Activated B cell treated with CpG ODN at 0.5 μM for 24 hours (primary cell): ENCODE results near the gene MRGPRD. TPM values are rescaled to one million over a fixed set of nuclear protein-coding genes. Genes with fewer than 3 reads are reported as not detected.
A peak's percentile ranks its signal among the peaks of the same experiment; 100 is the strongest.

ENCODE experiments used
- ATAC-seq: fragments of 200-7000 bp; cut with Tn5 transposase; one replicate; pipeline ENCODE4 v1.10.0; 2021; ENCODE audit warnings: low read depth, mild to moderate bottlenecking, moderate library complexity
- CTCF ChIA-PET: fragments of 350-600 bp; sonication (Branson Sonifier 250); formaldehyde crosslinking; loops from one replicate; lab custom pipeline; 2021; ENCODE audit warnings: antibody characterized with exemption; lab: Charles Lee
- POLR2A ChIA-PET: fragments of 350-600 bp; sonication (Branson Sonifier 250); formaldehyde crosslinking; loops from one replicate; lab custom pipeline; 2021; ENCODE audit warnings: antibody characterized with exemption; lab: Charles Lee
- DNase-seq: peaks from one replicate; pipeline ENCODE4 v3.0.0; 2022
- H3K27ac Mint-ChIP-seq: one replicate; pipeline ENCODE4 v1.8.0; 2020; ENCODE audit warnings: mixed read lengths
- H3K27me3 Mint-ChIP-seq: one replicate; pipeline ENCODE4 v1.8.0; 2021; ENCODE audit warnings: mixed read lengths
- H3K36me3 Mint-ChIP-seq: one replicate; pipeline ENCODE4 v1.8.0; 2021; ENCODE audit warnings: low read depth, mixed read lengths
- H3K4me1 Mint-ChIP-seq: one replicate; pipeline ENCODE4 v1.8.0; 2021; ENCODE audit warnings: mixed read lengths
- H3K4me3 Mint-ChIP-seq: one replicate; pipeline ENCODE4 v1.8.0; 2020; ENCODE audit warnings: mild to moderate bottlenecking, mixed read lengths
- H3K9me3 Mint-ChIP-seq: one replicate; pipeline ENCODE4 v1.8.0; 2020; ENCODE audit warnings: mixed read lengths
- intact Hi-C: fragments of 100-400 bp; cut with micrococcal nuclease; formaldehyde crosslinking; loops from one replicate; pipeline ENCODE4 v1.15.1; 2024
- total RNA-seq: library from RNA; stranded (reverse); gene quantifications from 2 replicates; pipeline ENCODE4 v1.2.3, GENCODE V29; 2022
- TF ChIP-seq, protein P1 (sequence below): fragments of 200-600 bp; IDR thresholded peaks from one replicate; pipeline ENCODE4 v1.8.0; 2022; ENCODE audit warnings: antibody characterized with exemption, mild to moderate bottlenecking

Gene MRGPRD
- total RNA-seq, 1 donor from 2014 or later, result not detected

DNA sequence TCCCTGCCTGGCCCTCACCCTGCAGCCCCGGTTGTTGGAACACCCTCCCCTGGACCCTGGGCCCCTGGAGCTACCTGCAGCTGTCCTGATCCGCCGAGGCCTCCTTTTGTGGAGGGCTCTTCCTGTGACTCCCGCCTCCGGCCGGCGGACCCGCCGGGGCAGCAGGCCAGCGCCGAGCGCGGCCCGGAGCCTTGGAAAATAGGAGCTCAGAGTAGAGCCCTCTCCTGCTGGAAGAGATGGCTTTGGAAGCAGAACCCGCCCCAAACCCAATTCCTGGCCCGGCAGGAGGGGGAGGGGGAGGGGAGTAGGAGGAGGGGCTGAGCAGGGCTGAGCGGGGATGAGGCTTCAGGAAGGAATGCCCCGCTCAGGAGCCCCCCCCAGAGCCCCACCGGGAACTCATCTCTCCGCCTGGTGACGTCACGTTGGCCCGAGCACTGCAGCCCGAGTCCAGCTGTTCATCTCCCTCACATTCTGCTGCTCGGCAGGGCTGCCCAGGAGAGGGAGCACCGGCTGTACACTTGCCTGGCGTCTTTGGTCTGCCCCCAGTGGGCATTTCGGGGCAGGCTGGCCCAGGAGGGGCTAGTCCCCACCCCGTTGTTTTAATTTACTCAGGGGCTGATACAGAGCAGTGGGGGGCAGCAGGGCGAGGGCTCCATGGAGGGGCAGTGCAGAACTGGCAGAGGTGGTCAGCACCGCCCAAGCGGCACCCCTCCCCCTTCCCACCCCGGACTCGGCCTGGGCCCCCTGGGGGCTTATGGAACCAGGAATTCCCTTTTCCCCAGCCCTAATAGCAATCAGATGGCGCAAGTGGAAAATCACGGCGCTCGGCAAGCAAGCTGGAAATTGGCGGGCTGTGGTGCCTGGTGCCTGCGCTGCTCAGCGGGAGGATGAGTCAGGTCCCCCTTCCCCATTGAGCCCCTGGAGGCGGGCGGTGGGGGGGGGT, 32.5 kb upstream of the MRGPRD start, which contains the start of gene MRGPRF:
MRGPRF (minus strand) TSS at position 238 of the 943 bp plus-strand sequence. CDS start 3,345 bp downstream, outside the sequence.
- ATAC-seq, result no peak

DNA sequence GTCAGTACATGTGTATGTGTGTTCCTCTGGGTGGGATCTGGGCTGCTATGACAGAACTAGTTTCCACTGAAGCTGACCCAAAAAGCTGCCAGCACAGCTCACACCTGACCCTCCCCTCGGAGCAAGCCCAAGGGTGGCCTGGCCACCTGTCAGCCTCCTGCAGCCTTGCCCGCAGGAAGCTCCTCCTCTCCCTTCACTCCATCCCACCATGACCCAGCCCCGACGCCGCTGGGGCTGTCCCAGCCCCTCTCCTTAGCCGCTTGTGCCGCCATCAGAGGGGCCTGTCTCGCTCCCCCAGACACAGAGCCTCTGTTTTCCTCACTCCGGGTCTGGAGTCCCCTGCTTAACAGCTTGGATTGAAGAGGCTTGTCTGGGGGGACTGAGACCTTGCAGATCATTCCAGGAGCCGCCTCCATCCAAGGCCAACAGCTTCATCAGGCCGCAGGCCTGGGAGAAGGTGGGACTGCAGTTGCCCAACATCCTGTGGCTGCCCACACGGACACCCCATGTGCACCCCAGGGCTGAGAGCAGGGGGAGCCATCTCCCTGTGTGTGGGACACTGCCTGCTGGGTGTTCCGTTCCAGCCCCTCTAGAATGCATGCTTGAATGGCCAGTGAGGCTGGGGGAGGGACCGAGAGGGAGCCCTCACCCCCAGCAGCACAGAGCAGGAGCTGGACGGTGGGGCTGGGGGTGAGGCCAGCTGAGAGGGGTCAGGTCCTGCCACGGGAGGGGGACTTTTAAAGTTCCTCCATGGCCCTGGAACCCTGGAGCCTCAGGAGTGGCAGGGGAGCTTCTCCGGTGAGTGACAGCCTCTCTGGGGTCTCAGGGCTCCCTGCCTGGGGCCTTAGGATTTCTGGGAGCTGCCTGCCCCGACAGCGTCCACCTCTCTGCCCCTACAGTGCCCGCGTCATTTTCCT, 31.6 kb upstream of the MRGPRD start:
- TF ChIP-seq, protein P1, sequence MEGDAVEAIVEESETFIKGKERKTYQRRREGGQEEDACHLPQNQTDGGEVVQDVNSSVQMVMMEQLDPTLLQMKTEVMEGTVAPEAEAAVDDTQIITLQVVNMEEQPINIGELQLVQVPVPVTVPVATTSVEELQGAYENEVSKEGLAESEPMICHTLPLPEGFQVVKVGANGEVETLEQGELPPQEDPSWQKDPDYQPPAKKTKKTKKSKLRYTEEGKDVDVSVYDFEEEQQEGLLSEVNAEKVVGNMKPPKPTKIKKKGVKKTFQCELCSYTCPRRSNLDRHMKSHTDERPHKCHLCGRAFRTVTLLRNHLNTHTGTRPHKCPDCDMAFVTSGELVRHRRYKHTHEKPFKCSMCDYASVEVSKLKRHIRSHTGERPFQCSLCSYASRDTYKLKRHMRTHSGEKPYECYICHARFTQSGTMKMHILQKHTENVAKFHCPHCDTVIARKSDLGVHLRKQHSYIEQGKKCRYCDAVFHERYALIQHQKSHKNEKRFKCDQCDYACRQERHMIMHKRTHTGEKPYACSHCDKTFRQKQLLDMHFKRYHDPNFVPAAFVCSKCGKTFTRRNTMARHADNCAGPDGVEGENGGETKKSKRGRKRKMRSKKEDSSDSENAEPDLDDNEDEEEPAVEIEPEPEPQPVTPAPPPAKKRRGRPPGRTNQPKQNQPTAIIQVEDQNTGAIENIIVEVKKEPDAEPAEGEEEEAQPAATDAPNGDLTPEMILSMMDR, result no peak
- ATAC-seq, result no peak
- Mint-ChIP-seq H3K36me3 (no peaks in the 10 kb centered on the region), H3K27ac (no peak overlapping the region), H3K9me3 (no peaks in the 10 kb centered on the region), H3K27me3 (peaks cover 28% of the 10 kb centered on the region), H3K4me1 (peaks cover 5% of the 10 kb centered on the region), H3K4me3 (no peak overlapping the region)
- no peak for DNase-seq
- CTCF ChIA-PET, result no interaction called here
- POLR2A ChIA-PET, result no interaction called here
- intact Hi-C loops, result no loop called here

More for the DNA sequence above, 32.5 kb upstream of the MRGPRD start, which contains the start of gene MRGPRF:
- Mint-ChIP-seq H3K36me3 (no peaks in the 10 kb centered on the region), H3K9me3 (no peaks in the 10 kb centered on the region), H3K4me3 (no peak within 1 kb of the TSS), H3K27me3 (peaks cover 24% of the 10 kb centered on the region), H3K4me1 (peaks cover 5% of the 10 kb centered on the region), H3K27ac (no peak within 1 kb of the TSS)
- intact Hi-C loops, result no loop called here
- ChIA-PET CTCF (no interaction called here), POLR2A (no interaction called here)
- DNase-seq, result no peak
- TF ChIP-seq, protein P1, result no peak

DNA sequence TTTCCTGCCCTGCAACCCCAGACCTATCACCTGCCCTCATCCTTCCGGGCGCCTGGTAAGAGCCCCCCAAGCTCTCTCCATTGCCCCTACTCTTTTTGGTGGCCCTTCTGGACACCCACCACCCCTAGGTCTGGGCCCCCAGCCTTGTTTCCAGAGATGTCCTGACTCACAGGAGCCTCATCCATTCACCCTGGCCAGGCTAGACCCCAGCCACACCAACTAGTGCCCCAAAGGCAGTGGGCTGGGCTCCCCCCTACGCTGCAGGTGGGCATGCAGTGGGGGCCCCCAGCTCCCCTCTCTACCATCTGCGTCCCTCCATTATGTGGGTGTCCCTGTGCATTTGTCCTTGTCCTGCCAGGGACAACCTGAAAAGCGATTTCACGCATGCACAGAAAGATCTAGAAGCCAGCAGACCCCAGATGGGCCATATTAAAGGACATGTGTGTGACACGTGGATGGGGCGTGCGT, 30.9 kb upstream of the MRGPRD start:
- ChIA-PET CTCF (no interaction called here), POLR2A (no interaction called here)
- TF ChIP-seq, protein P1, result no peak
- H3K4me3 Mint-ChIP-seq, result no peak overlapping the region
- DNase-seq (no peak), ATAC-seq (no peak)
- H3K27me3 Mint-ChIP-seq, result peaks cover 28% of the 10 kb centered on the region
- intact Hi-C loops, result loop anchor here (1.0 kb wide), 1 partner anchor 77 kb away; no protein-coding TSS in a partner anchor
- peaks cover 5% of the 10 kb centered on the region for H3K4me1 Mint-ChIP-seq
- H3K27ac Mint-ChIP-seq, result no peak overlapping the region
- no peaks in the 10 kb centered on the region for H3K9me3 Mint-ChIP-seq
- H3K36me3 Mint-ChIP-seq, result no peaks in the 10 kb centered on the region

DNA sequence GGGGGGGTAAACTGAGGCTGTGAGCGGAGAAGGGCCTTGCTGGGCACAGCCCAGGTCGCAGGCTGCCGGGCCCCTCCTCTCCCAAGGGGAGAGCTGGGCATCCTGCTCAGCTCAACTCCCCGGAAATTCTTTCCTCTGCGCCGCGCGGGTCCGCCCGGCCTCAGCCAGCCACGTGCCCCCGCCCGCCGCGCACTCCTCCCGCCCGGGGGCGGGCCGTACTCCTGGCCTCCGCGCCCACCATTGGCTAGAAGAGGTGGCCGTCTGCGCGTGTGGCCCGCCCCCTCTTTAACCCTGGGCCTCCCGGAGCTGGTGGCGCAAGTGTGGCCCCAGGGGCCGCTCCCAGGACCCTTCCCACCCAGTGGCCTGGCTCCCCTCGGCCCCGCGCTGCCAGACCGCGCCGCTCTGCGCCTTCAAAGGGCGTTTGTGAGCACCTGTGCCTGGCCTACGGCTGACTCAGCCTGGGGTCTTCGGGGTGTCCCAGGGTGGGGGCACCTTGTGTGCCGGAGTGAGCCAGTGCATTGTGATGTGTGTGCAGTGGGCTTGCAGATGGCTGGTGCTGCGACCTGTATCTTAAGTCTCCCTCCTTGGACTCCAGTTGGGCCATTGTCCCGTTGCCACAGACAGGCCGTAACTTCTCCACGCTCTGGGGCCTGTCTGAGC, 30.3 kb upstream of the MRGPRD start:
- CTCF ChIA-PET, result no interaction called here
- no peak for DNase-seq
- H3K9me3 Mint-ChIP-seq, result no peaks in the 10 kb centered on the region

More for the DNA sequence above, 30.3 kb upstream of the MRGPRD start:
- peak; percentile 89 for ATAC-seq
- POLR2A ChIA-PET, result interaction anchor here (0.6 kb wide), 1 partner anchor 8 kb away, joined by 3 read pairs; no protein-coding TSS in a partner anchor
- Mint-ChIP-seq H3K27me3 (peaks cover 28% of the 10 kb centered on the region), H3K36me3 (no peaks in the 10 kb centered on the region), H3K27ac (no peak overlapping the region), H3K4me3 (no peak overlapping the region), H3K4me1 (peaks cover 5% of the 10 kb centered on the region)
- intact Hi-C loops, result loop anchor here (1.0 kb wide), 1 partner anchor 77 kb away; no protein-coding TSS in a partner anchor
- TF ChIP-seq, protein P1, result no peak
